GM12874 (cell line): ENCODE measurements around the gene PPP1CA.

Source experiments
- CTCF ChIP-seq: IDR thresholded peaks from 2 replicates; pipeline ENCODE4 v1.5.1; 2011; ENCODE audit warnings: low read depth, mild to moderate bottlenecking, control low read depth, low read length, moderate library complexity; ENCODE audit not compliant: insufficient read depth

PPP1CA gene

GRCh38 chr11:67400251-67400941 lies 1.3 kb downstream of the PPP1CA start:
- TF ChIP-seq CTCF = no peak

- no peak for TF ChIP-seq CTCF
Measured at GRCh38 chr11:67398661-67399563, 2.7 kb downstream of the PPP1CA start.

GRCh38 chr11:67397986-67398660 lies 3.5 kb downstream of the PPP1CA start:
- no peak for TF ChIP-seq CTCF

- no peak for TF ChIP-seq CTCF
Measured at GRCh38 chr11:67397536-67397935, 4.1 kb downstream of the PPP1CA start.

- no peak for TF ChIP-seq CTCF
Measured at GRCh38 chr11:67396587-67397389, 4.9 kb downstream of the PPP1CA start.

GRCh38 chr11:67396259-67396581 lies 5.4 kb downstream of the PPP1CA start:
- no peak for TF ChIP-seq CTCF
